DMS53 (cell line): ENCODE measurements around the gene XK.

Experiments used
- DNase-seq: peaks from one replicate; lab custom pipeline; 2025; lab: John Stamatoyannopoulos, UW

The XK gene

DNA sequence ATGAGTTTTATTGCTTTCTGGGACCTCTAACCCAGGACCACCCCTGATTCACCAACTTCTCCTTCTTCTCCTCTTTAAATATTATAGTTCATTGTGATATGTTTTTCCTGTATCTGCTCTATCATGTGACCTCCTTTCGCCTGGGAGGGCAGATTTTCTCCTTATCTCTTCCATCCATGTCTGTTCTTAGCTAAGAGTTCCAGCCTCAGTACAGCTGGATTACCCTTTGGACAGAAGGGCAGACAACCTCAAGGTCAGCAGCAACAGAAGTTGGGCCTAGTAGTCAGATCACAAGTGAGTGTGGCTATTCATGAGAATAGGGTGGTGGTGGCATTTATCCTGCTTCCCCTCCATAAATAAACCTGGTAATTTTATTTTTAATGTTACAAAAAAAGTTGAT is 5.7 kb upstream of the XK start:
- no peak for DNase-seq

DNA sequence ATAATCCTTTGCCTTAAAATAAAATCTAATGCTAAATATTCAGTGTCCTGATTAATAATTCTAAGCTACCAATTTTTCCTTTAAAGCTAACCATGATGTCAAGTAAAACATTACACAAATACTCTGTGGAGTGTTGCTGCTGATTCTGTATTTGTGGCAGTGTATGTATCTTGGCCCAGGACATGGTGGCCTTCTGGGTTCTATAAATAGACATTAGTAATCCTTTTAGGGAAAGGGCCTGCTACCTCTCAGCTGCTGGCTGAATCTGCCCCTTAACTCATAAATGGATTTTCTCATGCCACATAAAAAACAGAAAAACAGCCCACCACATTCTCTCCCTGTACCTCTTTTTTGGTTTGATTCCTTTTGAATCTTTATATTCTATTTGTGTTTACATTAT is 1.2 kb upstream of the XK start:
- DNase-seq = peak; percentile 8

DNA sequence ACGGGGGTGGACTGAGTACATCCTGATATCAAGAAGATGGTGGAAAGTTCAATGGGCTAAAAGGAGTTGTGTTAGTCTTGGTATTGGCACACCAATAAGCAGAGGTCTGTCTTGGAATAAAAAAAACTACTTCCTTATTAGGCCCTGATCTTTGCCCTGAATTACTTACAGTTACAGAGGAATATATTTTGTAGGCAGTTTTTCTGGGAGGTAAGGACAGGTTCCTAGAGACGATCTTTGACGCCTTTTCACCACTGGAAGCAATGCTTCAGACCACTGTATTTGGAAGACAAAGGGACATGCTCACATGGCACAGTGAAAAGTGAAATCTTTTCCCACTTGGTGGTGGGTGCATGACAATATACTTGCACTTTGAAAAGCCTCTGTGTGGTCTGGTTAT is 618 bp upstream of the XK start:
- peak; percentile 26 for DNase-seq

DNA sequence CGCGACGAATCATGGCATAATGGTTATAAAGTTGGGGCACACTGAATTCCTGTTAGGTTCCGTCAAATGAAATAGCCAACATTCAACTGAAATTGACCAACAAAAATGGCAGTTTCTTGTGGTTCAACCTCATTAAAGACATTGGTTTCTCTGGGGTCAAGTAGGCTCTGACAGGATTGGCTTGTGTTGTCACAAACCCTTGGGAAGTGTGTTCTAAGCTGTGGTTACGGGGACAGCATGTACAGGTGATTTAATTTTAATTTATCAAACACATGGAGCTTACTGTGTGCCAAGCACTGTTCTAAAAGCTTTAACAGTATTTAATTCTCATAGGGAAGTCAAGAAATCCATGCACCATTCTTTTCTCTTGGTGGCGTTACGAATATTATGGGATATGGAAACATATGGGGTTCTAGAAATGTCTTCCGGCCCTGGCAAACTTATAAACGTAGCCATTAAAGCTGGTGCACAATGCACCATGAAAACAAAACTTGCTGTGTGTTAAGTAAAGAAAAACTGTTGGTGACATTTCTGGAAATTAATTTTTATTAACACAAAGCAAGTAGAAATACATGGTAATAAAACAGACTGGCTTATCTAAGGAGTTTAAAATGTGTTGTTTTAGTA is 891 bp downstream of the XK start:
- DNase-seq = no peak

DNA sequence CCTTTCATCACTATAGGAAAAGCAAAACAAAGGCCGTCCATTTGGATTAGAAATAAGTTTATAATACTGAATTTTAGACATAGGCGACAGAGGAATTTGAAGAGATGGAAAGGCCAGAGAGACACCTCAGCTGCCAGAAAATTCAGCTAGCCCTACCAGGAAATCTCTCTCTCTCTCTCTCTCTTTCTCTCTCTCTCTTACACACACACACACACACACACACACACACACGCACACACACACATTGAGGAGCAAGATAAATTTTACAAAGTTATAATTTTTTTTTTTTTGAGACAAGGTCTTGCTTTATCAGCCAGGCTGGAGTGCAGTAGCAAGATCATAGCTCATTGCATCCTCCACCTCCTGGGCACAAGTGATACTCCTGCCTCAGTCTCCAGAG is 1.4 kb downstream of the XK start:
- no peak for DNase-seq

DNA sequence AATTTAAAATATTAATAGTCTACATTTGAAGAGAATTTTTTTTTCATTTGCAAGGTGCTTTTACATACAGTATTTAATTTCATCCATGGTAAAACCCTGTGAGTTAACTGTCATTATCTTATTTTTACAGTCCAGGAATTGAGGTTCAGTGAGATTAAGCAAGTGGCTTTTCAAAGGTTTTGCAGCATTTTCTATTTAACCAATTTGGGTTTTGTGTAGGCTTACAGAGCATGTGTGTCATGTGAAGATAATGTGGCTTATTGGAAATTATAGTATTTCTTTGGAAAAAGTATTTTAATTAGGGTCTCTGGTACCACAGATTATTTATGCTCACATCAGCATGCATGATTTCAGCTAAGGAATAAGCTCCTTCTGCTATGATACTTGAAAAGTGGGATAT is 4.5 kb downstream of the XK start:
- no peak for DNase-seq

DNA sequence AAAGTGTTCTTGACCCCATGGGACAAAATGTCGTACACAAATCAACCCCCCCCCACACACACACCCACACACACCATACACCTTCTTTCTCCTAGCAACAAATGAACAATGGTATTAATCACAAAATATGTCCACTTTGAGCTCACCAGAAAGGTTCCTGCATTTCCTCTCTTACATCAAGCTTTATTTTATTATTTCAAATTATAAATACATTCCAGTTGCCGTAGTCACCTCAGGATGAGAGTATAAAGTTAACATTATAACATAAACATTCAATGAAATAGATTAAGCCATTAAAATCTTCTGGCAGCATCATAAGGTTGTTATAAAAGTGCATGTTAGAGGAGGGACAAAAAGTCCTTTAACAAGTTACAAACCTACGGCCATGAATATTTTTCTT is 7.3 kb downstream of the XK start:
- no peak for DNase-seq

DNA sequence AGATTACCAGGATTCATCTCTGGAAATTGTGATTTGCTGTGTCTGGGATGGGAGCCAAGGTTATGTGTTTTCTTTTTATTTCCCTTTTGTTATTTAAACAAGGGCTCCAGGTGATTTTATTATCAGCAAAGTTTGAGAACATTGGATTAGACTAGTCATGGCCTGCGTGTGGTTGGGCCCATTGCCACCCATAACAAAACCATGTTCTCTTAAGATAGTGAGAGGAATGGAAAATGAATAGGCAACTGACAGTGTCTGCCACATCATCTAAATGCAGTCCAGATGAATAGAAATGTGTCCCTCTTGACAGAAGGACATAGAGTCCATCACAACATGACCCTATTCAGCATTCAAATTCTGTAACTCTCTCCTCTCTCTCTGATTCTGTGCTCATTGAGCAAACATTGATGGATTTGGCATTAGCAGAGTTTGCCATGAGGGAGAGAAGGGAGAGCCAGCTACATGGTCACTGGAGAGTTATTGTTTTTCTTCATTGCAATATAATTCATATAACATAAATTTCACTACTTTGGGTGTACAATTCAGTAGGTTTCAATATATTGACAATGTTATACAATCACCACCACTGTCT is 11.7 kb downstream of the XK start:
- DNase-seq = no peak

DNA sequence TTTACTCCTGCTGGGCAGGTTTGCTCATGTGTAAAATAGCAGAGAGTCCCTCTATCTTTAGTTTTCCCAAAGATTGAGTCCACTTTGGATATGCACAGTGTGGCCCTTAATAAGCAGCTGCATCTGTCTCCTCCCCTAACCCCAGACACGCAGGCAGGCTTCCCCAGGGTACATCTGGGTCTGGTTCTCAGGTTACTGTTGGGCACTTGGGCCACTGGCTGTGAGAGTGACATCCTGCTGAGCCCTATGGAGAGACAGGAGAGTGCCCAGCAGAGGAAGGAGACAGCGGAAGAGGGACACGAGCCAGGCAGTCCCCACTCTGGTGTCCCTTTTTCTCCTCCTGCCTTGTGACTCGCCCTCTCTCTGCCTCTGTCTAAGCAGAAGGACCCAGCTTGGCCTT is 16.0 kb downstream of the XK start:
- DNase-seq = no peak

DNA sequence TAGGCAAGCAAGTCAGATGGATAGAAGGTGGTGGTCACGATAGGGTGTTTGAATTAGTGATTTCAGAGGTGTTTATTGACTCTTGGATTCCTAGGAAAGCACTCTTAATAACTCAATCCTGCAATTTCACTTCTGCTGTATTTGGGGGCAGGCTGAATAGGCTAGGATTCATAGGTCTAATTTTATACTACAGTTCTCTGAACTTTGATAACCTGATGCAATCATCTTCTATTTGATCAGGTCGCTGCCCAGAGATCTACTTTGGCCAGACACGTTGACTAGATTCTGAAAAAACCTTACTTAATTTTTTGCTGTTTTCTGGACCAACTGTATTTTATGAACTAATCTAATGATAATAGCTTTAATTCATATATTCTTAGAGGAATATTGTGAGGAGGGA is 26.4 kb downstream of the XK start:
- DNase-seq = no peak

DNA sequence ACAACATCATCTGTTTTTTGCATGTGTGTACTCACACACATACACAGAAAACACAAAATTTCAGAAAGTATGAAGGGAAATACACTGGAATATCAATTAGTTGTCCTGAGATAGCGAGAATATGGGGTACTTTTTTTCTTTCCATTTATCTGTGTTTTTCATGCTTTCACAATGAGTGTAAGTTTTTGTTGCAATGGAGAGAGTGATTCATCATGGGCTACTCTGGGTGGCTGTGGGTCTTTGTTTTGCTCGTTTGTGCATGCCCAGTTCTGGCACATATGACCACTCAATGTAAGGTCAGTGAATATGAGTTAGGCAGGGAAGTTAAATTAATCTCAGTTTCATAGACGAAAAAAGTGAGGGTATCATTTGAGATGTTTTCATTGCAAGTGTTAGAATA is 26.9 kb downstream of the XK start:
- no peak for DNase-seq

DNA sequence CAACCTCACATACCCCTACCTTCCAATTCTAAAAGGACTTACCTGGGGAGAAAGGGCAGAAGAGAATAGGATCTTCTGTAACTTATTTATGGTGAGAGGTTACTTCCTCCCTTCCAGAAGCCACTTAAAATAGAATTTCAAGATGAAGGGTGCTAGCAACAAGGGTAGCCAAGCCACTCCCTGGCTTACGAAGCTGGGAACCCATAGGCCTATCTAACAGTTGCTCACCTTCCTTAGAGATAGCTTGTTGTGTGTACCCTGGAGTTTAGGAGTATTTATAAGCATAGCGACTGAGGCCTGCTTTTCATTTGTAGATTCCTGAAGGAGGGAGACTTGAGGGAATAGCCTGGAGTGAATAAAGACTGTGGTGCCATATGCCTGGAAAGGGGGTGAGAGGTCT is 28.9 kb downstream of the XK start:
- DNase-seq = no peak

DNA sequence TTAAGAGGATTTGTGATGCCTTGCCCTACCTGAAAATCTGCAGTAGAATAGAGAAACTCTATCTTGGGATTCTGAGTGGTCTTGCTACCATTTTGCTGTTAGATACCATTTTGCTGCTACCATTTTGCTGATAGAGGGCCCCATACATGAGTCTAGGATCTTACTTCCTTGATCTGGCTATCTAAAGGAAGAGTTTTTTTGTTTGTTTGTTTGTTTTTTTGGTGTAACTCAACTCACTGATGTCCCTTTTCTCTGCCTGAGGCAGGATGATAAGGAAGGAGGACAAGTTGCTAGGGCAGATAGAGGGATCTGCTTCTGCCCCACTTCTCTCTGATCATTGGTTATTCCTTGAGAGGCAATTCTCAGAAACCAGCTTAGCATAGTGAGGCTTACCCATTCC is 31.0 kb downstream of the XK start:
- no peak for DNase-seq

DNA sequence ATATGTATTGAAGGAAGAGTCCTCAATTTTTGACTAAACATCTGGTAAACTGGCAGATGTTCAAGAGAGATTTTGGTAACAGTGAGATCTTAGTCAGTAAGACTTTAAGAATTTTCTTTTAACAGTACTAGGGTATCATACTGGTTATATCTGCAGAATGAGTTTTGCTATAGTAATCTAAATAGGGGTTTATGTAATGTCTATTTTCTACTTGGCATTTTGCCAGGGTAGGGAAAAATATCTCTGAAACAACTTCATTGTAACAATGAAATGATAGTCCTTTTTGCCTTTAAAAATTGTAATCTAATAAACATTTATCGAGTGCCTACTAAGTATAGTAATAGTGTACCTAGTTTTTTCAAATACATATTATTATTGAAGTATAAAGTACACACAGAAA is 32.1 kb downstream of the XK start:
- no peak for DNase-seq

DNA sequence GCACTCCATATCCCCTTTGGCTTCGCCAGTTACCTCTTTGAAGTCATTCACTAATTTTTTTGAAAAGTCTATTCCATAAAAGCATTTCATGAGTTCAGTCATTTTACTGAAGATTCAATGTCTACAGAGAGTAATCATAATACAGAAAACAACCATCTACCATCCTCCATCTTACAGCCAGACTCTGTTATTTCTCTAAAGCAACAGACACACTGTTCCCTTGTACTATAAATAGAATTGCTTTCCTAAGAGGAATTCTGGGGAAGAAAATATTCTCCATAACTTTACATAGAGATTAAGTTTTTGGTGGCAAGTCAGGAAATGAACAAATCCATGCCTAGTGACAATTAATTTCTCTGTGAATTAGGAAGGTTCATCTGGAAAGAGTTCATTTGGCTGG is 37.0 kb downstream of the XK start:
- no peak for DNase-seq

DNA sequence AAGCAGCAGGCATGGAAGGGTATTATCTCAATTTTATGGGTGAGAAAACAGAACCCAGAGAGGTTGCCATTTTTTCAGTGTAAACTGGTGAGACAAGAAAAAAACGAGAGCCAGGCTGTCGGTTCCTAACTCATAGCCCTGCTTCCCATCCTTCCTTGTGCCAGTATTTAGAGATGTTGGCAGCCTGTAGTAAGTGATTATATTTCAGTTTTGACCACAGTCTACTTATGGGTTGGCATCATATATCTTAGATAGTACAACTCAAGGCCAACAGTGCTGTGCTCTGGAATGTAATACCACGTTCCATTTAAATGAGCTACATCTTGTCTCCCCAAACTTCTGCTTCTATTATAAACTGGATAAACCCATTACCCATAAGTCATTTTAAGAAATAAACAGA is 40.8 kb downstream of the XK start:
- no peak for DNase-seq

DNA sequence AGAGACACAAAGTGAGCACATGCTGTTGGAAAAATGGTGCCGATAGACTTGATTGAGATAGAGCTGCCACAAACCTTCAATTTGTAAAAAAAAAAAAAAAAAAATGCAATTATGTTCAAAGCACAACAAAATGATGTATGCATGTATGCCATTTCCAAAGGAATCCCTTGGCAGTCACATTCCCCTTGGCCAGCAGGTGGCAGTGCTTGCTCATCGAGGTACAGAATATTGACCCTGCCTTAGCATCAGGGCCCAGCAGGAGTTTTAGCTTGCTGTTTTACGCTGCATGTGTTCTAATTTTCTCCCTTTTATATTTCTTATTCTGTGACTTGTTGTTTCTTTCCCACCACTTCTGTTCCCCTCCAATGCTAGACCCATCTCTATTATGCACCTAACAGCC is 59.8 kb downstream of the XK start:
- DNase-seq = peak; percentile 81

DNA sequence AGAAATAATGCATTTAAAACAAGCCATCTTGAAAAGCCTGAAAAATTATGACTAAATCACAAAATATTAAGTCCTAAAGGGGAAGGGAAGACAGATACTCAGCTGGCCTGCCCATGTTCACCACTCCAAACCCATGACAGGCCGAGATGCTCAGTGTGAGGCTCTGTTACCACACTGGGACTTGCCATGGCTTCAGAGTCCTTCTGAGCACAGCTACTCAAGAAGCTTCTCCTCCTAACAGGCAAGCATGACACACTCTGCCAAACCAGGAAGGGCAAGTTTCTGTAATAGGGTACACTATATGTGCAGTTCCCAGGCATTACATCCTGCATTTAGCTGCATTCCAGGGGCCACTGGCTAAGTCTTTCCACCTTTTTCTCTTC is 60.2 kb downstream of the XK start:
- DNase-seq = no peak

DNA sequence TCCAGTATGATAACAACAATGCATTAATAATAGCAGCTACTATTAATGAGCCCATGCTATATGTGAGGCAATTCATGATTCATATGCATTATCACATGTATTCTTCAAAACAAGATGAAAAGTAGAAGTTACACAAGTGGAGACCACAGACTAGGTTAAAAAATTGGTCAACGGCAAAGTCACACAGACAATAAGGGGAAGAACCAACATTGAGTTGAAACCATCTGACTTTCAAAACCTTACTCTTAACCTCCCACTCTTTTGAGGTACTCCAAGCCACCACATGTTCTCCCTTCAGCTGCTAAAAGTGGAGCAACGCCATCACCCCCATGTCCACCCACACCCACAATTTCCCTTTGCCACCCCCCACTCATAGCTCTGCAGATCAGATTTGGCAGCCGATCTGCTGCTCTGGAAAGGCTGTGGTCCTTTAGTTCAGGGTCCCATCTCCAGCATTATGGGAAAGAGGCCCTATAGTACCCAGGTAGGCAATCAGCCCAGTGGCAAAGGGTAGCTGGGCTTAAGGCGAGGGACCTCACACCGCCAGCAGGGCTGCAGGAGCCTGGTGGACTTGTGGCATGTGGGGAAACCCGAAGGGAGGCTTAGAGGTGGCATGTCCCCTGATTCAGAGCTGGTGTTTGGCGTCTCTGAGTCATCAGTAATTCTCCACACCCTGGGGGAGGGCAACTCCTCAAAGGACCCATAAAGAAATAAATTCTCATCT is 60.8 kb downstream of the XK start:
- no peak for DNase-seq

DNA sequence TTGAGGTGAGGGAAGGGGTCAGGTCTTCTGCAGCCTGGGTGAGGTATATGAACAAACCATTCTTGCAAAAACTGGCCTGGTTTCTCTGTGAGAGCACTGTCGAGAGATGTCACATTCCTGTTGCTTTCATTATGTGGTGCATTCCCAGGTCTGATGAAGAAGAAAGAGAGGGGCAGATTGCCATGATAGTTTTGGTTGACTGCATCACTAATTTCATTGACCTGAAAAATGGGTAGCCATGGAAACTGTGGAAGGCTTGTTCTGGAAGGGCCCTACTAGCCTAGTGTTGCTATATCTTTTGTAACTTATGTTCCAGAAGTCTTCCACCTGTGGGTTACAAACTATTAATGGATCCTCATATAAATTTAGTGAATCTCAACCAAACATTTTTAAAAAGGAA is 61.4 kb downstream of the XK start:
- DNase-seq = no peak

DNA sequence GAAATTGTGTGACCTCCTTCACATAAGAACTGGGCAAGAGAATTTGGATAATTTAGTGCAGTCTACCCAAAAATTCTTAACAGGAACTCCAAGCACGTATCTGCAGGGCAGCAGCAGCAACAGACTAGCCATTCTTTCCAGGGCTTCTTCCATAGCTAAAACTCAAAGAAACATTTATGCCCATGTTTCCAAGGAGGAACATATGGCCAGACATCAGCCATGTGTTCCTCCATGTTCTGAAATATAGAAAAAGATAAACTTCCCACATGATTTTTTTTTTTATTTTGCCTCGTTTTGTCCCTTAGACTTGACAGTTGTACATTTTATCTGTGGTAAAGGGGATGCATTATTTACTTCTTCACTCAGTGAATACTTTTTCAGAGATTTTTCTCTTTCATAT is 66.7 kb downstream of the XK start:
- DNase-seq = no peak

DNA sequence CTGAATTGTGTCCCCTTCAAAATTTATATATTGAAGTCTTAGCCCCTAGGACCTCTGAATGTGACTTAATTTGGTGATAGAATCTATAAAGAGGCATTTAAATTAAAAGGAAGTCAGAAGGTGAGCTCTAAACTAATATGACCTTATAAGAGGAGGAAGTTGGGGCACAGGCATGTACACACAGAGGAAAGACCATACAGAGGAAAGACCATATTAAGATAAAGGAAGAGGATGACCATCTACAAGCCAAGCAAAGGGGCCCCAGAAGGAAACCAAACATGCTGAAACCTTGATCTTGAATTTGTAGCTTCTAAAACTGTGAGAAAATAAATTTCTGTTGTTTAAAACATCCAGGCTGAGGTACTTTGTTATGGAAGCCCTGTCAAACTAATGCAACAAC is 67.3 kb downstream of the XK start:
- DNase-seq = no peak

DNA sequence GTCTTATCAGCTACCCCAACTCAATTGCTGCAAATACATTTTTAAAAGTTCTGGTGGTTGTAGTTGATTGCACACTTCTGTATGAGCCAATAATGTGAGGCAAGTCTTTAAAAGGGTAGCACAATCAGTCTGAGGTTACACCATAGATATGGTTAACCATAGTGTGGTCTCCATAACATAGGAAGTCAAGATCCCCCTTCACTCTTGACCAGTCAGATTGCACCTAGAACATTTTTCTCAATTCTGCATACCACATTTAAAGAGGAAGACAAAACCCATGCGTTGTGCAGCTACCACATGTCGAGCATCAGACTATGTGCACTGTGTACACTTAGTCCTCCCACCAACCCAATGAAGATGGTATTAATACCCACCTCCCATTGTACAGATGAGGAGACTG is 67.8 kb downstream of the XK start:
- no peak for DNase-seq

DNA sequence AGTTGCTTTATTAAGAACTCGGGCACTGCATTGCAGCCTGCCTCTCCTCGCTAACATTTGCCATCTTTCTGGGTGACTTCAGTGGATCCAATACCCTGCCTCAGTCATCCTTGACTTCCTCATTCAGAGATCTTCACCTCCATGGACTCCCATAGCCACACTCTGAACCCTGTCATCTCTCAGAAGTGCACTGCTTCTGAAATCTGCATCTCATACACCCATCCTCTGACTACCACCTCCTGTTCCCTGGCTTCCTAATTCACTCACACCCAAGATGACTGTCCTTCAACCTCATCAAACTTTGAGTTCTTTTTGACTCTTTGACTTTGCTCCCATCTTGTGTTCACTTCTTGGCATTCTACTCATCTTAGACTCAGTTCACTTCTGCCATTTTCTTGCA is 68.9 kb downstream of the XK start:
- DNase-seq = no peak
